ENCODE results near the gene WNT5A.

GRCh38 chr3:55439657-55440056, 47.4 kb downstream of the WNT5A start:
- TF ChIP-seq CTCF (conservative IDR thresholded peaks at IDR 0.05 in 1 of 2, IDR thresholded peaks at IDR 0.05 in 1 of 2; ENCODE audit: low read depth in 1 of 2, low read length in 2 of 2) (no peak), EZH2 (IDR thresholded peaks at IDR 0.05; ENCODE audit: low read length, missing control alignments) (no peak)
